CD4-positive, alpha-beta memory T cell (primary cell): ENCODE results near the gene ENAH. TPM values are rescaled to one million over a fixed set of nuclear protein-coding genes. Genes with fewer than 3 reads are reported as not detected.
"Not testable (repeated sequence)": the region's sequence is repeated elsewhere in the genome, so short reads cannot be mapped to it uniquely, and the experiment has no call there.

Source experiments
- CTCF ChIA-PET: fragments of 350-600 bp; sonication (Branson Sonifier 250); formaldehyde crosslinking; loops from one replicate; lab custom pipeline; 2021; ENCODE audit warnings: inconsistent platforms; ENCODE audit not compliant: partially characterized antibody; lab: Charles Lee
- POLR2A ChIA-PET: fragments of 350-600 bp; sonication (Branson Sonifier 250); formaldehyde crosslinking; loops from one replicate; lab custom pipeline; 2021; ENCODE audit not compliant: partially characterized antibody; lab: Charles Lee
- DNase-seq, 5 donors: peaks; one replicate each; pipeline versions ENCODE4 v3.0.0 to v3.0.0-alpha.2; 2020 to 2022; ENCODE audit warnings: mixed read lengths in 1 of 5
- H3K27ac ChIP-seq: one replicate; pipeline ENCODE4 v1.7.0; 2013; ENCODE audit warnings: low read depth, low read length
- H3K27me3 ChIP-seq: 2 replicates; pipeline ENCODE4 v1.7.0; 2013; ENCODE audit warnings: mild to moderate bottlenecking, low read length, moderate library complexity; ENCODE audit not compliant: insufficient read depth
- H3K36me3 ChIP-seq: 2 replicates; pipeline ENCODE4 v1.7.0; 2013; ENCODE audit warnings: mild to moderate bottlenecking, low read length, moderate library complexity; ENCODE audit not compliant: insufficient read depth
- H3K4me1 ChIP-seq: 2 replicates; pipeline ENCODE4 v1.7.0; 2013; ENCODE audit warnings: mild to moderate bottlenecking, low read length, moderate library complexity; ENCODE audit not compliant: insufficient read depth
- H3K4me3 ChIP-seq, 2 donors: one replicate each; pipeline ENCODE4 v1.7.0; 2013; ENCODE audit warnings: low read length in 2 of 2, mild to moderate bottlenecking in 1 of 2
- H3K9me3 ChIP-seq, 2 donors: one replicate each; pipeline ENCODE4 v1.7.0; 2013; ENCODE audit warnings: low read length in 2 of 2, control low read depth in 1 of 2; ENCODE audit not compliant: control insufficient read depth in 1 of 2
- H3K27ac Mint-ChIP-seq, 7 donors: one replicate each; pipeline ENCODE4 v1.8.0; 2020 to 2021; ENCODE audit warnings: mixed read lengths in 7 of 7, mild to moderate bottlenecking in 6 of 7, inconsistent platforms in 3 of 7, moderate library complexity in 3 of 7
- H3K27me3 Mint-ChIP-seq, 2 donors: one replicate each; pipeline ENCODE4 v1.8.0; 2020 to 2021; ENCODE audit warnings: mixed read lengths in 2 of 2
- H3K36me3 Mint-ChIP-seq, 2 donors: one replicate each; pipeline ENCODE4 v1.8.0; 2020 to 2021; ENCODE audit warnings: mixed read lengths in 2 of 2, inconsistent platforms in 1 of 2, mild to moderate bottlenecking in 1 of 2
- H3K4me1 Mint-ChIP-seq, 4 donors: one replicate each; pipeline ENCODE4 v1.8.0; 2020 to 2021; ENCODE audit warnings: mixed read lengths in 4 of 4, mild to moderate bottlenecking in 1 of 4
- H3K4me3 Mint-ChIP-seq, 8 donors: one replicate each; pipeline ENCODE4 v1.8.0; 2020 to 2021; ENCODE audit warnings: mixed read lengths in 8 of 8, mild to moderate bottlenecking in 7 of 8, moderate library complexity in 6 of 8, inconsistent platforms in 3 of 8
- H3K9me3 Mint-ChIP-seq, 8 donors: one replicate each; pipeline ENCODE4 v1.8.0; 2020 to 2021; ENCODE audit warnings: mixed read lengths in 8 of 8, mild to moderate bottlenecking in 5 of 8, inconsistent platforms in 3 of 8, moderate library complexity in 1 of 8
- intact Hi-C: fragments of 100-400 bp; cut with micrococcal nuclease; formaldehyde crosslinking; loops from one replicate; pipeline ENCODE4 v1.15.1; 2023
- polyA plus RNA-seq, 2 donors: library from polyadenylated mRNA; unstranded; fragments of 300-500 nt; fragmentation: Illumina TruSeq; gene quantifications; one replicate each; pipeline ENCODE4 v1.2.3, GENCODE V29; 2021
- total RNA-seq, 2 experiments: library from RNA; stranded (reverse); gene quantifications; one replicate each; pipeline ENCODE4 v1.2.3, GENCODE V29; 2021

Gene ENAH
- total and polyA plus RNA-seq, 4 experiments from 2014 or later = 0.26 TPM; not detected in 3

GRCh38 chr1:225517697-225518096 lies 135.2 kb downstream of the ENAH start:
- no peak overlapping the region for H3K27ac Mint-ChIP-seq
- Histone ChIP-seq H3K27me3 (no peaks in the 10 kb centered on the region), H3K4me3 (no peak overlapping the region), H3K27ac (no peak overlapping the region), H3K4me1 (no peaks in the 10 kb centered on the region), H3K9me3 (no peaks in the 10 kb centered on the region), H3K36me3 (no peaks in the 10 kb centered on the region)
- CTCF ChIA-PET = no interaction called here
- peaks cover 10 to 24% of the 10 kb centered on the region in 2 donors for H3K27me3 Mint-ChIP-seq
- no peak for DNase-seq
- intact Hi-C loops = no loop called here
- POLR2A ChIA-PET = no interaction called here
- no peaks in the 10 kb centered on the region for H3K9me3 Mint-ChIP-seq
- no peaks in the 10 kb centered on the region for H3K4me1 Mint-ChIP-seq
- H3K36me3 Mint-ChIP-seq = no peaks in the 10 kb centered on the region
- no peak overlapping the region for H3K4me3 Mint-ChIP-seq

DNA sequence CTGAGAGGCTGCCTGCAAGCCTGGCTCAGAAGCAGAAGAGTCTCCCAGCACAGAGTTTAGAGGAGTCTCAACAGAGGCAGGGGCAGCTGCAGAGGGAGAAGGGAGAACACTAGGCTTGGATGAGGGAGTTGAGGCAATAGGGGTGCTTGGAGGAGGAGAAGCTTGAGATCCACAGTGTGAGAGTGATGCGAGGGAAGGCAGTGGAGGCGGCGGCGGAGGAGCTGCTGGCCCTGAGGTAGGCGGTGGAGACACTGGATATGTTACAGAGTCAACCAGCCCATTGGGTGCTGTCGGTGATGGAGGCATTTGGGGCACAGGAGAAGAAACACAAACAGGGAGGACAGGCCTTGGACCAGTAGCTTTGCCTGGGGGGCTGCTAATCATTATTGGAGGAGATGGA lies 135.7 kb downstream of the ENAH start:
- Mint-ChIP-seq H3K9me3 (no peaks in the 10 kb centered on the region), H3K36me3 (no peaks in the 10 kb centered on the region), H3K27me3 (peaks cover 10 to 25% of the 10 kb centered on the region in 2 donors), H3K27ac (peak overlapping the region in 2 of 7 donors; percentile 3 to 11), H3K4me1 (no peaks in the 10 kb centered on the region), H3K4me3 (no peak overlapping the region)
- CTCF ChIA-PET = no interaction called here
- H3K4me3 ChIP-seq = no peak overlapping the region
- H3K9me3 ChIP-seq = no peaks in the 10 kb centered on the region
- H3K36me3 ChIP-seq = no peaks in the 10 kb centered on the region
- H3K4me1 ChIP-seq = no peaks in the 10 kb centered on the region
- no peaks in the 10 kb centered on the region for H3K27me3 ChIP-seq
- intact Hi-C loops = no loop called here
- DNase-seq = peak in 1 of 5 donors; percentile 32
- POLR2A ChIA-PET = no interaction called here
- no peak overlapping the region for H3K27ac ChIP-seq

- Histone ChIP-seq H3K27me3 (no peaks in the 10 kb centered on the region), H3K4me3 (no peak overlapping the region), H3K9me3 (no peaks in the 10 kb centered on the region), H3K27ac (no peak overlapping the region), H3K4me1 (no peaks in the 10 kb centered on the region), H3K36me3 (no peaks in the 10 kb centered on the region)
- POLR2A ChIA-PET = no interaction called here
- intact Hi-C loops = no loop called here
- Mint-ChIP-seq H3K36me3 (no peaks in the 10 kb centered on the region), H3K4me3 (no peak overlapping the region), H3K9me3 (no peaks in the 10 kb centered on the region), H3K27ac (no peak overlapping the region), H3K4me1 (no peaks in the 10 kb centered on the region), H3K27me3 (peaks cover 14 to 28% of the 10 kb centered on the region in 2 donors)
- CTCF ChIA-PET = no interaction called here
- DNase-seq = no peak
These were observed 138.2 kb downstream of the ENAH start for GRCh38 chr1:225514671-225515081.

DNA sequence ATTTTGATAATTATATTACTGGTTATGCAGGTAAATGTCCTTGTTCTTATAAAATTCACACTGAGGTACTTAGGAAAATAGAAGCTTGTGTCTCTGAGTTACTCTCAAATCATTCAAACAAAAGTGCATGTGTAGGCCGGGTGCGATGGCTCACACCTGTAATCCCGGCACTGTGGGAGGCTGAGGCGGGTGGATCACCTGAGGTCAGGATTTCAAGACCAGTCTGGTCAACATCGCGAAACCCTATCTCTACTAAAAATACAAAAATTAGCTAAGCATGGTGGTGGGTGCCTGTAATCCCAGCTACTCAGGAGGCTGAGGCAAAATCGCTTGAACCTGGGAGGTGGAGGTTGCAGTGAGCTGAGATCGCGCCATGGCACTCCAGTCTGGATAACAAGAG lies 139.3 kb downstream of the ENAH start:
- H3K27ac ChIP-seq, H3K27ac Mint-ChIP-seq, POLR2A ChIA-PET, H3K4me3 Mint-ChIP-seq, intact Hi-C loops, H3K4me1 Mint-ChIP-seq, DNase-seq, H3K9me3 Mint-ChIP-seq, H3K9me3 ChIP-seq, H3K36me3 Mint-ChIP-seq, CTCF ChIA-PET, H3K4me1 ChIP-seq, H3K4me3 ChIP-seq, H3K36me3 ChIP-seq, H3K27me3 ChIP-seq: not testable (repeated sequence)
- H3K27me3 Mint-ChIP-seq = peaks cover 11 to 23% of the 10 kb centered on the region in 2 donors

GRCh38 chr1:225511828-225512381 lies 141.0 kb downstream of the ENAH start:
- no peak overlapping the region for H3K4me3 ChIP-seq
- Mint-ChIP-seq H3K27ac (no peak overlapping the region), H3K27me3 (peaks cover 10 to 15% of the 10 kb centered on the region in 2 donors), H3K9me3 (no peaks in the 10 kb centered on the region), H3K4me3 (no peak overlapping the region), H3K4me1 (no peaks in the 10 kb centered on the region), H3K36me3 (no peaks in the 10 kb centered on the region)
- no peaks in the 10 kb centered on the region for H3K36me3 ChIP-seq
- H3K9me3 ChIP-seq = no peaks in the 10 kb centered on the region
- ChIA-PET POLR2A (no interaction called here), CTCF (no interaction called here)
- no peak overlapping the region for H3K27ac ChIP-seq
- no peaks in the 10 kb centered on the region for H3K4me1 ChIP-seq
- no peaks in the 10 kb centered on the region for H3K27me3 ChIP-seq
- no peak for DNase-seq
- intact Hi-C loops = no loop called here

GRCh38 chr1:225510740-225511139 lies 142.2 kb downstream of the ENAH start:
- POLR2A ChIA-PET = interaction anchor here (0.5 kb wide), 1 partner anchor 55 kb away, joined by 5 read pairs; no protein-coding TSS in a partner anchor
- H3K9me3 Mint-ChIP-seq, H3K27ac ChIP-seq, H3K4me1 Mint-ChIP-seq, DNase-seq, H3K4me1 ChIP-seq, H3K36me3 ChIP-seq, H3K27me3 ChIP-seq, H3K36me3 Mint-ChIP-seq, H3K27ac Mint-ChIP-seq, H3K9me3 ChIP-seq, intact Hi-C loops, H3K4me3 Mint-ChIP-seq, H3K4me3 ChIP-seq: not testable (repeated sequence)
- peaks cover 10% of the 10 kb centered on the region in 2 donors for H3K27me3 Mint-ChIP-seq
- CTCF ChIA-PET = interaction anchor here (0.7 kb wide), 1 partner anchor 99 kb away, joined by 3 read pairs; no protein-coding TSS in a partner anchor

- intact Hi-C loops = no loop called here
- no peaks in the 10 kb centered on the region for H3K36me3 ChIP-seq
- H3K4me1 ChIP-seq = no peaks in the 10 kb centered on the region
- peak overlapping the region in 1 of 7 donors; percentile 8 for H3K27ac Mint-ChIP-seq
- H3K27me3 Mint-ChIP-seq = peaks cover 10% of the 10 kb centered on the region in 2 donors
- no peak for DNase-seq
- H3K4me3 ChIP-seq = no peak overlapping the region
- ChIA-PET POLR2A (no interaction called here), CTCF (no interaction called here)
- H3K27ac ChIP-seq = no peak overlapping the region
- H3K36me3 Mint-ChIP-seq = no peaks in the 10 kb centered on the region
- no peak overlapping the region for H3K4me3 Mint-ChIP-seq
- H3K9me3 ChIP-seq = no peaks in the 10 kb centered on the region
- no peaks in the 10 kb centered on the region for H3K4me1 Mint-ChIP-seq
- H3K27me3 ChIP-seq = no peaks in the 10 kb centered on the region
- H3K9me3 Mint-ChIP-seq = no peaks in the 10 kb centered on the region
These were observed 143.2 kb downstream of the ENAH start for GRCh38 chr1:225509770-225510169.

DNA sequence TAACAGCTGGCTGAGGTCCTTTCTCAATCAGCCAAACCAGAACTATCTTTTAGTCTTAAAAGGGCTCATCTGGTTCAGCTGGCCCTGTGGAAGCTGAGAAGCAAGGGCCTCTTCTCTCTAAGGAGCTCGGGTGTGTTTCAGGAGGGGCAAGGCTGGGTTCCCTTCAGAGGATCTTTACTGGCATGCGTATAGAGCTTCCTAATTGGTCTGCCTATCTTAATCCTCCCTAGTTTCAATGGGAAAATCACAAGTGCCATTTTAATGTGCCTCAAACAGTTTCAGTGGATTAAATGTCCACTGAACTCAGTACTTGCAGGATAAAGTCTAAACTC lies 143.6 kb downstream of the ENAH start:
- ChIA-PET CTCF (no interaction called here), POLR2A (no interaction called here)
- no peak for DNase-seq
- no peaks in the 10 kb centered on the region for H3K36me3 ChIP-seq
- H3K27me3 ChIP-seq = no peaks in the 10 kb centered on the region
- H3K4me1 ChIP-seq = no peaks in the 10 kb centered on the region
- Mint-ChIP-seq H3K9me3 (no peaks in the 10 kb centered on the region), H3K4me1 (no peaks in the 10 kb centered on the region), H3K27ac (no peak overlapping the region), H3K36me3 (no peaks in the 10 kb centered on the region), H3K27me3 (peaks cover 10% of the 10 kb centered on the region in 2 donors), H3K4me3 (no peak overlapping the region)
- H3K27ac ChIP-seq = no peak overlapping the region
- intact Hi-C loops = no loop called here
- H3K9me3 ChIP-seq = no peaks in the 10 kb centered on the region
- no peak overlapping the region for H3K4me3 ChIP-seq
